ENCODE data around the gene BZW1.
A peak's percentile ranks its signal among the peaks of the same experiment; 100 is the strongest.

The BZW1 gene

DNA sequence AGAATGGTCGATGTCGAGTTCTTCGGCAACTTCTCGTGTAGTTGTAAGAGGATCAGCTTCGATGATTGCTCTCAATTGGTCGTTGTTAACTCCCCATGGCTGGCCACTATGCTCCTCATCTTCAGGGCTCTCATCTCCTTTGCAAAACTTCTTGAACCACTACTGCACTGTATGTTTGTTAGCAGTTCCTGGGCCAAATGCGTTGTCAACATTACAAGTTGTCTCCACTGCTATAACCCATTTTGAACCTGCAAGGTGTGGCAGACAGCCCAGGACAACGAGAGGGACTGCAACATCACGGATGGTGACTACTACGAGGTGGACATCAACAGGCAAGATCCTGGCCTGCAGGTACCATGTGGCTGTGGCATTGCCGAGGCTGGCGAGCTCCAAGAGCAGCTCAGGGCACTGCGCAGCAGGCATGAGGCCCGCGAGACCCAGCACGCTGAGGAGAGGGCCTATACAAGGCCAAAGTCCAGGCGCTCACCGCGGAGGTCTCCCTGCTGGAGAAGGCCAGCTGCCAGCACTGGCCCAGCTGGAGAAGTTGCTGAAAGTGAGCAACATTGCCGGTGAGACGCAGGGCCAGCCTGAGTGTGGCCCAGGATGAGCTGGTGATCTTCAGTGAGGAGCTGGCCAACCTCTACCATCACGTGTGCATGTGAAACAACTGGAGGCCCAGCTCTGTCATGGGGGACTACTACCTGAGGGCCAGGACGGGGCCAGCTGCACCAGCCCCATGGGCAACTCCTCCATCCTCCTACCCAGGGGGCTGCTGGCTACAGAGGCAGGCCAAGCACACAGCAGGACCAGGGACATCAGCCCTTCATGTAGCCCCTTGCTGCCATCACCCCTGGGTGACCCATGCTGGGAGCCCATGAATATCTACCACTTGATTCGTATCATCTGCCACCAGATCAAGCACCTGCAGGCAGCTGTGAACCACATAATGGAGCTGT lies 32.6 kb downstream of the BZW1 start:
- DNase-seq = no peak

DNA sequence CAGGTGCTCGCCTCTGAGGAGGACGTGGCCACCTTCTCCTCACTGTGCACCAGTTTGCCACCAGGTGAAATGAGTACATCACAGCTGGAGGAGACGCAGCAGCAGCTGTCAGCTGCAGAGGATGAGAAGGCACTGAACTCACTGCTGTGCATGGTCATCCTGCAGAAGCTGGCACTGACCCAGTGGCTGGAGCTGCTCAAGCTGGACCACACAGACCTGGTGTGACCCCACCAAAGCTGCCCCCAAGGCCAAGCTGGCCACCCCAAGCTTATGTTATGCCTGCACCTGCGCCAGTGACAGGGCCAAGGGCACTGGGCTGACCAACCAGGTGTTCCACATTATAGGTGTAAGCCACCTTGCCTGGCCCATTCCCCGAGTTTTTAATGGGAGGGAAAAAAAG lies 33.5 kb downstream of the BZW1 start:
- no peak for DNase-seq

DNA sequence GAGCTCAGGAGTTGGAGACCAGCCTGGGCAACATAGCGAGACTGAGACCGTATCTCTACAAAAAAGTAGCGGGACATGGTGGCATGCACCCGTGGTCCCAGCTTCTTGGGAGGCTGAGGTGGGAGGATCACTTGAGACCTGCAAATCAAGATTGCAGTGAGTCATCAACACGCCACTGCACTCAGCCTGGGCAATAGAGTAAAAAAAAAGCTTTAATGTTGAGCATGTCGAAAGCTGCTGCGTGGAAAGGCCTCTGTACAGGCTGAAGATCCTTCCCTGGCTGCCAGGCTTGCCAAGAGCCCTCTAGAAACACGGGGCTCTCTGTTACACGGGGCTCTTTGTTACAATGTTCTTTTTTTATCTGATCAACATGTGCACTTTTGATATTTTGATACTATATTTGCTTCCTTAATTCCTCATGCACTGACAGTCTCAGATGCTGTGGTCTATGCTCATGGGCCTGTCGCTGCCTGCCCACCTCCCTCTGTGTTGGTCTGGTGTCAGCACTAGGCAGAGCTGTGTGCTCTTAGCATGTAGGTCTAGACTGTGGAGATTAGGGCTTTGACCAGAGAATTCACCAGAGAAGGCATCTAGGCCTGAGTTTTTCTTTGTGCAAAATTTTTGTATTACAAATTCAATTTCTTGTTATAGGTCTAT lies 34.1 kb downstream of the BZW1 start:
- no peak for DNase-seq

GRCh38 chr2:200847269-200847668 lies 35.6 kb downstream of the BZW1 start:
- no peak for DNase-seq

- no peak for DNase-seq
These were observed 36.2 kb downstream of the BZW1 start for GRCh38 chr2:200847939-200848338.

GRCh38 chr2:200850512-200851256 lies 39.0 kb downstream of the BZW1 start:
- peak; percentile 47 for DNase-seq

DNA sequence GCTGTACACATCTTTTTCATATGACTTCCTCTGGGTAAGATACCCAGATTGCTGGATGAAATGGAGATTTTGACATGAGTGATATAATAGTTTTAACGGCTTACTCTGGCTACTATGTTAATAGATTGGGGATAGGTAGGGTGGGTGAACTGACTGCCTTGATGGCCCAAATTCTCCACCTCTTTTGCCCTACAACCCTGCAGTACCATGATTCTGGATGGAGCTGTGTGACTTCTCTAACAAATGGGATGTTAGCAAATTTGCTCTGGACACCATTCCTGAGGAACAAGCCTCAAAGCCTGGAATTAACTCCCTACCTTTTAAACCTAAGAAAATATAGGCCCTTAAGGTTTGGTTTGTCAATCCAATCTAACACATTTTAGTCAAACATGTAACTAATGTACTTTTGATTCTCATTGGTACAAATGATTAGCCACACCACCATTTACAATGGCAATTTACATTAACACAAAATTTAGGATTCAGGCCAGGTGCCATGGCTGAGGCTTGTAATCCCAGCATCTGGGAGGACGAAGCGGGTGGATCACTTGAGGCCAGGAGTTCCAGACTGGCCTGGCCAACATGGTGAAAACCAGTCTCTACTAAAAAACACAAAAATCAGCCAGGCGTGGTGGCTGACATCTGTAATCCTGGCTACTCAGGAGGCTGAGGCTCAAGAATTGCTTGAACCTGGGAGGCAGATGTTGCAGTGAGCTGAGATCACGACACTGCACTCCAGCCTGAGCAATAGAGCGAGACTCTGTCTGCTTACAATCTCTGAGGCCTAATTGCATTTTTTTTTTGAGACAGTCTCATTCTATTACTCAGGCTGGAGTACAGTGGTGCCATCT lies 39.9 kb downstream of the BZW1 start:
- DNase-seq = peak; percentile 33

- DNase-seq = no peak
These were observed 40.9 kb downstream of the BZW1 start for GRCh38 chr2:200852605-200853004.

GRCh38 chr2:200856806-200857205 lies 45.1 kb downstream of the BZW1 start:
- DNase-seq = no peak

DNA sequence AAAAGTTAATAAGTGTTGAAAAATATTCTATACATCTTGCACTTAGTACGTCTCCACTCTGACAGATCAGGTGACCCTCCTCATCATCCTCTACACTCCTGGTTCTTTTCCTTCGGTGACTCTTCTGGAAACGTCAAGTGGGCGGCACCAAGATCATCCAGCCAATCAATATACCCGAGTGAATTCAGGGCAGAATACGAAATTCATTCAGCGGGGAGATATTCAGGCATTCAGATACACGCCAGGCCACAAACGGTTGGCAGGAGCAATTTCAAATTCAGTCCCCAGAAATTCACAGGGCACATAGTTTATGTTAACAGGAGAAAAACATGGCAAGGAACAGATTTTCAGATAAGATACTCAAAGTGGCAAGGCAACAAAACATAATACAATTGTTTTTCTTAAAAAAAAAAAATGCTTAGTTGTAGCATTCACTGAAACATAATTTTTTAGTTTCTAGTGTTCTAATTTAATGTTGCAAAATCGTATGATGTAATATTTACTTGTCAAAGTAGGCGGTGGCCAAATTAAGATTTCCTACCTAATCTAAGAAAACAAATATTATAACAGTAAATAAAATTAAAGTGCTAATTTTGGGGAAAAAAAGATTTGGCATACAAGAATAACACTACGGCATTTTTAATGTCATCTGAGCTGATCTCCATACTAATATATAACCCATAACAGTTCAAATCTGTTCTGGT lies 48.5 kb downstream of the BZW1 start:
- DNase-seq = no peak

DNA sequence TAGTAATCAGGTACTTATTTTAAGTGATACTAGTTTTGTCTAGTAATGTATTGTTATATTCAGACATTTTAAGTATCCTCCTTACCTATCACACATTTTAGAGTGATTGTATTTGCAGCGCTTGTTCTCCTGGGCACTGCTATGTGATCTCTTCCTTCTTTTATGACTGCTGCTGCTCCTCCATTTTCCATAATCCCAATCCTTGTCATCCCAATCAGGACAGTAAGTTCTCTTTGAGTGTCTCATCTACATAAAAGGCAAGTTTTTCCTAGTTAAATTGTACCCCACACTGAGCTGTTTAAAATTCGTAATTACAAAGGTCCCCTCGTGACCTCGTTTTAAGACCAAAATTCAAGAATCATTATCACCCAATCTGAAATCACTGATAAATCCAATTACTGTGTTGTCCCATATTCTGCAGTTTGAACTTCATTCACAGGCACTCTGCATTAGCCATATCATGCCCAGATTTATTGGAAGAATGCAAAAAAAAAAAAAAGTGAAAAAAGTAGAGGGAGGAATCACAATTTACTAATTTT lies 50.0 kb downstream of the BZW1 start:
- peak; percentile 41 for DNase-seq

- DNase-seq = peak; percentile 62
These were observed 50.9 kb downstream of the BZW1 start for GRCh38 chr2:200862532-200863000.

DNA sequence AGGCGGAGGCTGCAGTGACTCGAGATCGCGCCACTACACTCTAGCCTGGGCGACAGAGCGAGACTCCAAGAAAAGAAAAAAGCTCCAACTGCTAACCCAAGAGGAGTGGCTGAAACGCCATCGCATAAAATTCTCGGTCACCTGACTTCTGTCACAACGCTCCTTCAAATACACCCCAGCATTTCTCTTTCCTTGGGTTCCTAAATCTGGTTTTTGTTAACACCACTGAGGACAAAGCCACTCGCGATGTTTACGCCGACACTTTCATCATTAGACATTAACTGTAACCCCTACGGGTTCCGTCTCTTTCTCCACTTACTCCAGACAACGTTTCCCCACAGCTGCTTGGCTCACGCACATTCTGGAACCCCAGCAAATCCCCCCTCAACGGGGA lies 52.1 kb downstream of the BZW1 start:
- DNase-seq = peak; percentile 45

- peak; percentile 97 for DNase-seq
These were observed 52.7 kb downstream of the BZW1 start, which contains the start of gene CLK1 for GRCh38 chr2:200864176-200865034. Gene CLK1 (minus strand): TSS chr2:200864658. CDS start chr2:200861862, 2,796 bp downstream.

DNA sequence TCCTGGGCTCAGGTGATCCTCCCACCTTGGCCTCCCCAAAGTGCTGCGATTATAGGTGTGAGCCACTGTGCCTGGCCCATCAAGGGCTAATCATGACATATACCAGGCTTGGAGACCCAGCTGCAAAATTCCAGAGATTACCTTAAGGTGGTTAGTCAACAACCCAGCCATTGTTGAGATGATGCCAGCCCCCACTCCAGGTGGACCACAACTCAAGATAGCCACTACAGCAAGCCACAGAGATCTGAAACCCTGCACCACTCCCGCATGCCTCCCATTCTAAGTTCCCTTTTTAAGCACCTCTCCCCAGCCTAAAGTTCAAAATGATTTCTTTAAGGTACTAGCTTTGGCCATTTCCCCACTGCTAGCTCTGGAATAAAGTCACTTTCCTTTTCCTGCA lies 57.3 kb downstream of the BZW1 start:
- no peak for DNase-seq

- no peak for DNase-seq
These were observed 59.4 kb downstream of the BZW1 start for GRCh38 chr2:200871151-200871550.

DNA sequence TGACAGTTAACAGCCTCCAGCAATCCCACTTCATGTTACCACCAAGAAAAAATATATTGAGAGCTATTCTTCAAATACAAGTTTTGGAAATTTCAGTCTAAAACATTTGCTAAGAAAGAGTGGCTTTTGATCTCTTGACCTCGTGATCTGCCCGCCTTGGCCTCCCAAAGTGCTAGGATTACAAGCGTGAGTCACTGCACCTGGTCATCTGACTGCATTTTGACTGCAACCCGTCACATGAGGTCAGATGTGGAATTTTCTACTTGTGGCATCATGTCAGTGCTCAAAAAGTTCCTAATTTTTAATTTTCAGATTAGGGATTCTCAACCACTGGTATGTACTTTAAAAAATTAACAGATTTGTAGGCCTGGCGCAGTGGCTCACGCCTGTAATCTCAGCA lies 61.9 kb downstream of the BZW1 start:
- no peak for DNase-seq

Measured in NCI-H82 (cell line).